WTC11 (cell line): ENCODE measurements around the gene CELSR3. TPM values are rescaled to one million over a fixed set of nuclear protein-coding genes. Genes with fewer than 3 reads are reported as not detected.

Experiments used
- ATF3 ChIP-seq: sonication (generic); formaldehyde crosslinking; conservative IDR thresholded peaks from 2 replicates; pipeline ENCODE4 v1.8.1; 2022; ENCODE audit warnings: mild to moderate bottlenecking, missing genetic modification reagents
- E2F4 ChIP-seq: sonication (generic); formaldehyde crosslinking; IDR thresholded peaks from 2 replicates; pipeline ENCODE4 v1.8.1; 2022; ENCODE audit warnings: low read depth, mild to moderate bottlenecking, moderate library complexity, missing genetic modification reagents, borderline replicate concordance
- E2F5 ChIP-seq: sonication (generic); formaldehyde crosslinking; IDR thresholded peaks from 2 replicates; pipeline ENCODE4 v1.8.1; 2022; ENCODE audit warnings: mild to moderate bottlenecking, moderate library complexity, missing genetic modification reagents
- FOXK1 ChIP-seq: sonication (generic); formaldehyde crosslinking; IDR thresholded peaks from 2 replicates; pipeline ENCODE4 v1.8.0; 2022; ENCODE audit warnings: mild to moderate bottlenecking, moderate library complexity, missing genetic modification reagents
- FOXP1 ChIP-seq: sonication (generic); formaldehyde crosslinking; IDR thresholded peaks from 2 replicates; pipeline ENCODE4 v1.8.0; 2022; ENCODE audit warnings: missing genetic modification reagents, mild to moderate bottlenecking, moderate library complexity, borderline replicate concordance
- GRHL2 ChIP-seq: fragments of 250-450 bp; sonication (Bioruptor Pico); IDR thresholded peaks from 2 replicates; pipeline ENCODE4 v1.8.0; 2022; ENCODE audit warnings: mild to moderate bottlenecking, moderate library complexity; ENCODE audit not compliant: insufficient replicate concordance, severe bottlenecking
- GTF2I ChIP-seq: fragments of 250-450 bp; sonication (Bioruptor Pico); conservative IDR thresholded peaks from 2 replicates; pipeline ENCODE4 v1.4.0; 2021; ENCODE audit warnings: mild to moderate bottlenecking
- HMGA2 ChIP-seq: fragments of 250-450 bp; sonication (Bioruptor Pico); IDR thresholded peaks from 2 replicates; pipeline ENCODE4 v1.4.0; 2021; ENCODE audit warnings: mild to moderate bottlenecking, moderate library complexity
- HMGXB4 ChIP-seq: sonication (generic); formaldehyde crosslinking; IDR thresholded peaks from 2 replicates; pipeline ENCODE4 v1.8.1; 2023; ENCODE audit warnings: mild to moderate bottlenecking, moderate library complexity, missing genetic modification reagents
- IRF1 ChIP-seq: sonication (generic); formaldehyde crosslinking; IDR thresholded peaks from 2 replicates; pipeline ENCODE4 v1.8.0; 2023; ENCODE audit warnings: missing genetic modification reagents
- IRF2 ChIP-seq: sonication (generic); formaldehyde crosslinking; IDR thresholded peaks from 2 replicates; pipeline ENCODE4 v1.8.0; 2022; ENCODE audit warnings: low read depth, missing genetic modification reagents, borderline replicate concordance
- NFATC4 ChIP-seq: fragments of 250-450 bp; sonication (Bioruptor Pico); IDR thresholded peaks from 2 replicates; pipeline ENCODE4 v1.9.0; 2021; ENCODE audit warnings: mild to moderate bottlenecking
- OVOL2 ChIP-seq: fragments of 250-450 bp; sonication (Bioruptor Pico); IDR thresholded peaks from 2 replicates; pipeline ENCODE4 v1.9.0; 2021; ENCODE audit warnings: mild to moderate bottlenecking, borderline replicate concordance
- PRRX2 ChIP-seq: fragments of 250-450 bp; sonication (Bioruptor Pico); IDR thresholded peaks from 2 replicates; pipeline ENCODE4 v1.8.0; 2021; ENCODE audit warnings: mild to moderate bottlenecking
- TCF7 ChIP-seq: sonication (generic); formaldehyde crosslinking; IDR thresholded peaks from 2 replicates; pipeline ENCODE4 v1.8.0; 2022; ENCODE audit warnings: mild to moderate bottlenecking, low read depth, missing genetic modification reagents, moderate library complexity
- ZBTB21 ChIP-seq: sonication (generic); formaldehyde crosslinking; IDR thresholded peaks from 2 replicates; pipeline ENCODE4 v1.8.1; 2023; ENCODE audit warnings: mild to moderate bottlenecking, missing genetic modification reagents, borderline replicate concordance
- ZNF138 ChIP-seq: sonication (generic); formaldehyde crosslinking; conservative IDR thresholded peaks from 2 replicates; pipeline ENCODE4 v1.8.1; 2022; ENCODE audit warnings: mild to moderate bottlenecking, moderate library complexity, missing genetic modification reagents
- ZNF232 ChIP-seq: sonication (generic); formaldehyde crosslinking; IDR thresholded peaks from 2 replicates; pipeline ENCODE4 v1.8.0; 2022; ENCODE audit warnings: mild to moderate bottlenecking, missing genetic modification reagents
- ZNF281 ChIP-seq: sonication (generic); formaldehyde crosslinking; IDR thresholded peaks from 2 replicates; pipeline ENCODE4 v1.8.0; 2023; ENCODE audit warnings: mild to moderate bottlenecking, missing genetic modification reagents
- ZNF512 ChIP-seq: sonication (generic); formaldehyde crosslinking; IDR thresholded peaks from 2 replicates; pipeline ENCODE4 v1.8.1; 2022; ENCODE audit warnings: missing genetic modification reagents, borderline replicate concordance
- ZNF532 ChIP-seq: fragments of 250-450 bp; sonication (Bioruptor Pico); IDR thresholded peaks from 2 replicates; pipeline ENCODE4 v1.9.0; 2021; ENCODE audit warnings: mild to moderate bottlenecking, borderline replicate concordance
- total RNA-seq: library from RNA; stranded (reverse); gene quantifications from 3 replicates; pipeline ENCODE4 v1.2.3, GENCODE V29; 2021

CELSR3 gene
- total RNA-seq, 1 experiment from 2014 or later, result 27.9 TPM

GRCh38 chr3:48609088-48610005, 53.3 kb downstream of the CELSR3 start, which contains the start of gene UQCRC1 (continued):
- TF ChIP-seq IRF1 (CRISPR knock-in tag) (peak; percentile 87), GRHL2 (CRISPR knock-in tag) (no peak), ZNF138 (no peak), ATF3 (CRISPR knock-in tag) (no peak), GTF2I (CRISPR knock-in tag) (no peak), ZBTB21 (CRISPR knock-in tag) (peak; percentile 68; the same call in 1 of the 2 replicates), HMGXB4 (CRISPR knock-in tag) (peak; percentile 99), OVOL2 (CRISPR knock-in tag) (no peak), IRF2 (no peak), TCF7 (CRISPR knock-in tag) (peak; percentile 77; the same call in 1 of the 2 replicates), ZNF512 (CRISPR knock-in tag) (no peak), HMGA2 (no peak), ZNF281 (CRISPR knock-in tag) (no peak), E2F5 (CRISPR knock-in tag) (peak; percentile 97), FOXK1 (peak; percentile 94), E2F4 (CRISPR knock-in tag) (peak; percentile 75; the same call in 1 of the 2 replicates), ZNF232 (CRISPR knock-in tag) (no peak), FOXP1 (CRISPR knock-in tag) (peak; percentile 89; the same call in 1 of the 2 replicates), PRRX2 (CRISPR knock-in tag) (no peak), ZNF532 (CRISPR knock-in tag) (no peak), NFATC4 (CRISPR knock-in tag) (no peak)
